ENCODE measurements around the gene MCTP1. TPM values are rescaled to one million over a fixed set of nuclear protein-coding genes. Genes with fewer than 3 reads are reported as not detected.
"Not testable (repeated sequence)": the region's sequence is repeated elsewhere in the genome, so short reads cannot be mapped to it uniquely, and the experiment has no call there.

MCTP1 gene
- total RNA-seq, 4 donors from 2014 or later: 5.4 to 22.1 (median 5.8) TPM

GRCh38 chr5:95005811-95006210 is 279.1 kb downstream of the MCTP1 start:
- H3K9me3 ChIP-seq: no peaks in the 10 kb centered on the region
- H3K27ac ChIP-seq: no peak overlapping the region
- no peak for ATAC-seq
- intact Hi-C loops (cut with DNase I; ENCODE audit: low total_unique reads) (no loop called here), in situ Hi-C loops (cut with MboI; ENCODE audit: low sequenced_read_pairs in 4 of 4) (no loop called here)
- no peaks in the 10 kb centered on the region for H3K36me3 ChIP-seq
- DNase-seq: no peak
- H3K27me3 ChIP-seq: no peaks in the 10 kb centered on the region
- TF ChIP-seq POLR2A (IDR thresholded peaks at IDR 0.05): no peak
- TF ChIP-seq, protein P1, sequence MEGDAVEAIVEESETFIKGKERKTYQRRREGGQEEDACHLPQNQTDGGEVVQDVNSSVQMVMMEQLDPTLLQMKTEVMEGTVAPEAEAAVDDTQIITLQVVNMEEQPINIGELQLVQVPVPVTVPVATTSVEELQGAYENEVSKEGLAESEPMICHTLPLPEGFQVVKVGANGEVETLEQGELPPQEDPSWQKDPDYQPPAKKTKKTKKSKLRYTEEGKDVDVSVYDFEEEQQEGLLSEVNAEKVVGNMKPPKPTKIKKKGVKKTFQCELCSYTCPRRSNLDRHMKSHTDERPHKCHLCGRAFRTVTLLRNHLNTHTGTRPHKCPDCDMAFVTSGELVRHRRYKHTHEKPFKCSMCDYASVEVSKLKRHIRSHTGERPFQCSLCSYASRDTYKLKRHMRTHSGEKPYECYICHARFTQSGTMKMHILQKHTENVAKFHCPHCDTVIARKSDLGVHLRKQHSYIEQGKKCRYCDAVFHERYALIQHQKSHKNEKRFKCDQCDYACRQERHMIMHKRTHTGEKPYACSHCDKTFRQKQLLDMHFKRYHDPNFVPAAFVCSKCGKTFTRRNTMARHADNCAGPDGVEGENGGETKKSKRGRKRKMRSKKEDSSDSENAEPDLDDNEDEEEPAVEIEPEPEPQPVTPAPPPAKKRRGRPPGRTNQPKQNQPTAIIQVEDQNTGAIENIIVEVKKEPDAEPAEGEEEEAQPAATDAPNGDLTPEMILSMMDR (IDR thresholded peaks at IDR 0.05 in 4 of 5, conservative IDR thresholded peaks at IDR 0.05 in 1 of 5): no peak
- H3K4me1 ChIP-seq: no peaks in the 10 kb centered on the region
- H3K4me3 ChIP-seq: no peak overlapping the region

GRCh38 chr5:94998670-94999069 is 286.2 kb downstream of the MCTP1 start:
- Histone ChIP-seq H3K27ac (no peak overlapping the region), H3K36me3 (no peaks in the 10 kb centered on the region), H3K9me3 (no peaks in the 10 kb centered on the region), H3K4me1 (no peaks in the 10 kb centered on the region), H3K27me3 (no peaks in the 10 kb centered on the region), H3K4me3 (no peak overlapping the region)
- intact Hi-C loops (cut with DNase I; ENCODE audit: low total_unique reads): no loop called here
- in situ Hi-C loops (cut with MboI; ENCODE audit: low sequenced_read_pairs in 4 of 4): no loop called here
- ATAC-seq (no peak), DNase-seq (no peak)
- TF ChIP-seq, protein P1 (IDR thresholded peaks at IDR 0.05 in 4 of 5, conservative IDR thresholded peaks at IDR 0.05 in 1 of 5): no peak
- TF ChIP-seq POLR2A (IDR thresholded peaks at IDR 0.05): no peak

GRCh38 chr5:94994537-94994936 is 290.4 kb downstream of the MCTP1 start:
- H3K4me1 ChIP-seq; in situ Hi-C loops (cut with MboI; ENCODE audit: low sequenced_read_pairs in 4 of 4); H3K27ac ChIP-seq; DNase-seq; H3K4me3 ChIP-seq; H3K36me3 ChIP-seq; H3K27me3 ChIP-seq; ATAC-seq; intact Hi-C loops (cut with DNase I; ENCODE audit: low total_unique reads); H3K9me3 ChIP-seq: not testable (repeated sequence)

- no peak for TF ChIP-seq POLR2A (IDR thresholded peaks at IDR 0.05)
- TF ChIP-seq, protein P1 (IDR thresholded peaks at IDR 0.05 in 4 of 5, conservative IDR thresholded peaks at IDR 0.05 in 1 of 5): no peak
- Histone ChIP-seq H3K27me3 (no peaks in the 10 kb centered on the region), H3K4me1 (no peaks in the 10 kb centered on the region), H3K9me3 (no peaks in the 10 kb centered on the region), H3K4me3 (no peak overlapping the region), H3K27ac (no peak overlapping the region), H3K36me3 (no peaks in the 10 kb centered on the region)
- ATAC-seq (no peak), DNase-seq (no peak)
- in situ Hi-C loops (cut with MboI; ENCODE audit: low sequenced_read_pairs in 4 of 4) (no loop called here), intact Hi-C loops (cut with DNase I; ENCODE audit: low total_unique reads) (no loop called here)
These were observed 291.4 kb downstream of the MCTP1 start for GRCh38 chr5:94993491-94993890.

DNA sequence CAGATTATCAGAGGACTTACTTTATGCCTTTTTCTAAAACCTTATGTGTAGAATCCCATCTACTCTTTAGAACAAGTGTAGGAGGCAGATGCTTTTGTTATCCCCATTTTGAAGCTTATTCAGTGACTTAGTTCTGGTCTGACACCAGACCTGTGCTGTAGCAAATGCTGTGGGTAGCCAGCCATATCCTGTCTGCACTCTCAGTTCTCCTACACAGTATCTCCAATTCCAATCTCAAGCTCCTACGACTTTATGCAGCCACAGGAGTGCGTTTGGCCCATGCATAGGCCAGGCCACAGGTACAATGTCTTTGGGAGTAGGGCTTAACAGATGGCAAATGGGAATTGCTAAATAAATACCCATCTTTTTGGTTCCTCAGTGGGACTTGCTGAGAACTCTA is 292.6 kb downstream of the MCTP1 start:
- Histone ChIP-seq H3K4me3 (no peak overlapping the region), H3K9me3 (no peaks in the 10 kb centered on the region), H3K36me3 (no peaks in the 10 kb centered on the region), H3K4me1 (no peaks in the 10 kb centered on the region), H3K27ac (no peak overlapping the region), H3K27me3 (no peaks in the 10 kb centered on the region)
- intact Hi-C loops (cut with DNase I; ENCODE audit: low total_unique reads): no loop called here
- no peak for ATAC-seq
- no peak for TF ChIP-seq POLR2A (IDR thresholded peaks at IDR 0.05)
- TF ChIP-seq, protein P1 (IDR thresholded peaks at IDR 0.05 in 4 of 5, conservative IDR thresholded peaks at IDR 0.05 in 1 of 5): no peak
- DNase-seq: no peak
- in situ Hi-C loops (cut with MboI; ENCODE audit: low sequenced_read_pairs in 4 of 4): no loop called here
